Stimulated activated naive CD8-positive, alpha-beta T cell treated with anti-CD3 and anti-CD28 coated beads, Interleukin-15, amount 100 ng/mL, for 72 hours (primary cell): ENCODE measurements around the gene C7orf57.

ENCODE experiments used
- ATAC-seq: fragments of 150-1000 bp; cut with Tn5 transposase; 2 replicates; pipeline ENCODE4 v1.10.0; 2021; ENCODE audit warnings: mild to moderate bottlenecking, moderate library complexity
- DNase-seq, 2 donors: peaks; one replicate each; pipeline ENCODE4 v3.0.0; 2021 to 2022
- H3K27ac Mint-ChIP-seq, 2 donors: one replicate each; pipeline ENCODE4 v1.8.0; 2022; ENCODE audit warnings: mild to moderate bottlenecking in 2 of 2, mixed read lengths in 2 of 2, moderate library complexity in 2 of 2
- H3K27me3 Mint-ChIP-seq: one replicate; pipeline ENCODE4 v1.8.0; 2022; ENCODE audit warnings: mixed read lengths
- H3K4me1 Mint-ChIP-seq: one replicate; pipeline ENCODE4 v1.8.0; 2022; ENCODE audit warnings: mild to moderate bottlenecking, mixed read lengths
- H3K4me3 Mint-ChIP-seq, 2 donors: one replicate each; pipeline ENCODE4 v1.8.0; 2022; ENCODE audit warnings: mild to moderate bottlenecking in 2 of 2, mixed read lengths in 2 of 2, moderate library complexity in 1 of 2
- H3K9me3 Mint-ChIP-seq, 2 donors: one replicate each; pipeline ENCODE4 v1.8.0; 2022; ENCODE audit warnings: mixed read lengths in 2 of 2

C7orf57 gene

DNA sequence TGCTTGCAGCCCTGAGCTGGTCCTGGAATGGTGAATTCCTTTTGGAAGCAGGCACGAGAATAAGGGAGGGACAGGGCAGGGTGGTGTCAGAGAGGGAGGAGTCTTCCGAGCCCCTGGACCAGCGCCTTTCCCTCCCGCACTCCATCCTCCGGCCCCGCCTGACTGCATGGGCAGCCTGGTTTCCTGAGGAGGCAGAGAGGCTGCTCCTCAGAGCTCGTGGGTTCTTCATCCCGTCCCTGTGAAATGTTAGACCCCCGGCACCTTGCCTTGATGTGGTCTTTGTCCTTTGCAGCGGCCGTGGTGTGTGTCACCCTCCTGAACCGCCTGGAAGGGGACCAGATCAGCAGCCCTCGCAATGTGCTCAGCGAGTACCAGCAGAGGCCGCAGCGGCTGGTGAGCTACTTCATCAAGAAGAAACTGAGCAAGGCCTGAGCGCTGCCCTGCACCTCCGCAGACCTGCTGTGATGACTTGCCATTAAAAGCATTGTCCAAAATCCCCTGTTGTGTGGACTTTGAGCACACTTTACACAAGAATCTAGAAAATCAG lies 72.7 kb downstream of the C7orf57 start:
- H3K4me1 Mint-ChIP-seq, result peaks cover 19% of the 10 kb centered on the region
- H3K4me3 Mint-ChIP-seq, result no peak overlapping the region
- H3K27ac Mint-ChIP-seq, result no peak overlapping the region
- DNase-seq (no peak), ATAC-seq (no peak)
- H3K27me3 Mint-ChIP-seq, result no peaks in the 10 kb centered on the region
- no peaks in the 10 kb centered on the region for H3K9me3 Mint-ChIP-seq

GRCh38 chr7:48108959-48109847 lies 73.9 kb downstream of the C7orf57 start:
- H3K27me3 Mint-ChIP-seq, result no peaks in the 10 kb centered on the region
- no peak overlapping the region for H3K4me3 Mint-ChIP-seq
- peak overlapping the region in 1 of 2 donors; percentile 83 for H3K27ac Mint-ChIP-seq
- no peak for DNase-seq
- peak; percentile 16 for ATAC-seq
- H3K9me3 Mint-ChIP-seq, result no peaks in the 10 kb centered on the region
- peaks cover 19% of the 10 kb centered on the region for H3K4me1 Mint-ChIP-seq

DNA sequence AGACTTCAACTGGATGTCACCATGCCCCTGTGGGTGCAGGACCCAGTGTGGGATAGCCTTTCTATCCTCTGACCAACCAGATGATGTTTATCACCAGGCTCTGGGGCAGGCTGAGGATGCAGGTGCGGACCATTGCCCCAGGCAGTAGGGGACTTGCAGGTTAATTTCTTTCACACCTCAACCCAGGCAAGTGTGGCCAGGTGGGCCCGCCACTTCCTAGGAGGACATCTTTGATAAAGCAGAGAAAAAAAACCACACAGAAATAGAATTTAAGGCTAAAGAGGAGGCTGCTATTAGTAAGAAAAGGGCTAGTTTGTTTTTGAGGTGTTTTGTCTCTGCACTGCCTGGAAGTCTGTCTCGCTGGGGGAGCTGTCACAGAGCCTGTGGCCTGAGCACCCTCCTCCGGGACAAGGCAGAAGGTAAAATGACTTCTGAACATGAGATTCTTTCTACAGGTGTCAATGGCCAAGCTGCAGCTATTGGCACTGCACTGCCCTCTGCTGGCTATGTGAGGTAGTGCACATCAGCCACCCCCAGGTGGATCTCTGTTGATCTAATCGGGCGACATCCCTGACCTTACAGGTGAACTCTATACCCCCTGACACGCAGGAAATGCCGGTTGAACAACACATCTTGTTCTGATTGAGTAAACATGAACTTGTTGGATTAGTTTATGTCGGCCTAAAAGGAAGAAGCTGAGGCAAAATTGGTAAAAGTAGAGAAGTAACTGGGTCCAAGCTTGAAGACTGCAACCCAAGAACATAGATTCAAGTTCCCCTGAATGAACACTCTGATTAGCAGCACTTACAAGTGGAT lies 74.7 kb downstream of the C7orf57 start:
- H3K27ac Mint-ChIP-seq, result peak overlapping the region in 1 of 2 donors; percentile 68
- ATAC-seq, result peak; percentile 86
- H3K9me3 Mint-ChIP-seq, result no peaks in the 10 kb centered on the region
- H3K27me3 Mint-ChIP-seq, result no peaks in the 10 kb centered on the region
- H3K4me3 Mint-ChIP-seq, result no peak overlapping the region
- DNase-seq, result peak; percentile 84 to 85
- peaks cover 19% of the 10 kb centered on the region for H3K4me1 Mint-ChIP-seq

DNA sequence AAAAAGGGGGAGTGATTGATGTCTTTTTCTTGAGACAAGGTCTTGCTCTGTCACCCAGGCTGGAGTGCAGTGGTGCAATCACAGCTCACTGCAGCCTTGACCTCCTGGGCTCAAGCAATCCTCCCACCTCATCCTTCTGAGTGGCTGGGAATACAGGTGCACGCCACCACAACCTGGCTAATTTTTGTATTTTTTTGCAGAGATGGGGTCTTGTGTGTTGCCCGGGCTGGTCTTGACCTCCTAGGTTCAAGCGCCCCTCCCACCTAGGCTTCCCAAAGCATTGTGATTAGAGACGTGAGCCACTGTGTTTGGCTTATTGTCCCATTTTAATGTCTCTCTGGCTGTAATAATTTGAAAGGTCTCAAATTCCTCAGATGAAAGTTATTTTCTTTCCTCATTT lies 75.5 kb downstream of the C7orf57 start:
- DNase-seq (no peak), ATAC-seq (no peak)
- peaks cover 2% of the 10 kb centered on the region for H3K27me3 Mint-ChIP-seq
- peaks cover 21% of the 10 kb centered on the region for H3K4me1 Mint-ChIP-seq
- H3K4me3 Mint-ChIP-seq, result no peak overlapping the region
- H3K9me3 Mint-ChIP-seq, result no peaks in the 10 kb centered on the region
- no peak overlapping the region for H3K27ac Mint-ChIP-seq
